ENCODE measurements around the gene DES.
A peak's percentile ranks its signal among the peaks of the same experiment; 100 is the strongest.

The DES gene

DNA sequence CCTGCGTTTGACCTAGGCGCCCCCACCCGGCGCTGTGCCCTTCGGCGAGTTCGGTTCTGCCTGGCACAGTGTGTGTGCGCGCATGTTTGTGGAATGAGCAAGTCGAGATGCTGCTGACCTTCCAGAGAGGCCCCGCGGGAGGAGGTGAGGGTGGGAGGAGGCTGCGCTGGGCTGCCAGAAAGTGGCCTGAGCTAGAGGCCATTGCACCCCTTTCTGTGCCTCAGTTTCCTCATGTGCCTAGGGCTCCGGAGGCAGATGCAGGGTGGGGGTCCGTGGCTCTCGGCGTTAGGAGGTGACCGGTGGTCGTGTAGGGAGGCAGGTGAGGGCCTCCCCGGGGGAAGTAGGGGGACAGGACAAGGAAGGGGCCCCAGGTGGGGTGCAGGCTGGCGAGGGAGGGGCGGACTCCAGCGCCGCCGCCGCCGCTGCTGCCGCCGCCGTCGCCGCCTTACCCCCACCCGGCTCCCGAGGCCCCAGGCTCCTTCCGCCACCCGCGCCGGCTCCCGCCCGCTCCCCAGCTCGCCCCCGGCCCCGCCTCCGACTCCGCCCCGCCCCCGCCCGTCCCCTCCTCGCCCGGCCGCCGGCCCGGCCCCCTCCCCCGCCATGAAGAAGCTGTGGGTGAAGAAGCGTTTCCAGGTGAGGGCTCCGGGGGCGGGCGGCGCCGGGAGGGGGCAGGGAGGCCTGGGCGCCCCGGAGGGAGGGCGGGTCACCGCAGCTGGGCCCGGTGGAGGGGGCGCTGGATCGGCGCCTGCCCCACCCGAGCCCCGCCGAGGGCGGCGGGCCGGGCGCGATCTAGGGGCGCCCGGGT lies 23.5 kb downstream of the DES start:
- peak; percentile 48 for DNase-seq

DNA sequence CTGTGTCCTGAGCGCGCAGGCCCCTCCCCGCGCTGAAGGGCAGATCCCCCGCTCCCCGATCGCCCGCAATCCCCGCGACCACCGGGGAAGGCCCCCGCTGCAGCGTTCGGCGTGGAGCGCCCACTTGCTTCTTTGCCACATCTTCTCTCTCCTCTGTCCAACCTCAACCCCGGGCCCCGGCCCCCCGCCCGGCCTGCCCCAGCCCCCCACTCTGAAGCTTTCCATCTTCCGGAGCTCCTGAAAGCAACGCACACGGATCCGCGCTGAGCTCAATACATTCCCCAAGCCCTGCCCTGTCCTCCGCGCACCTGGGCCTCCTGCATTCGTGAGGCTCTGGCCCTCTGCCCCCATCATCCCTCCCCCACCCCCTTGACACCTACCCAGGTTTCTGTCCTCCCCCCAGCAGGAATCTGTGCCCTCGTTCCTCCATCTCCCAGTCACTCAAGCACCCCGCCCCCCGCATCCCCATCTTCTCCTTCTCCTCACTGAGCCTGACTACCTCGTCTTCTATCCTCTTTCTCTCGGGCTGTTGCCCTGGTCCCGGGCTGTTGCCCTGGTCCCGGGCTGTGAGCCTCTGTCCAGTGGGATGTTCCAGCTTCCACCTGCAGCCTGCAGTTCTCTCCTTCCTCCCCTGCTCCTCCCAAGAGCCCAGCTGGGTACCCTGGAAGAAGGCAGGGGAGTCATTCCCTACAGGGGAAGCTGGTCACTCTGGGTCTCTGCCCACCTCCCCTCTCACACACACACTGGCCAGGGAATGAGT lies 24.3 kb downstream of the DES start:
- DNase-seq: no peak

DNA sequence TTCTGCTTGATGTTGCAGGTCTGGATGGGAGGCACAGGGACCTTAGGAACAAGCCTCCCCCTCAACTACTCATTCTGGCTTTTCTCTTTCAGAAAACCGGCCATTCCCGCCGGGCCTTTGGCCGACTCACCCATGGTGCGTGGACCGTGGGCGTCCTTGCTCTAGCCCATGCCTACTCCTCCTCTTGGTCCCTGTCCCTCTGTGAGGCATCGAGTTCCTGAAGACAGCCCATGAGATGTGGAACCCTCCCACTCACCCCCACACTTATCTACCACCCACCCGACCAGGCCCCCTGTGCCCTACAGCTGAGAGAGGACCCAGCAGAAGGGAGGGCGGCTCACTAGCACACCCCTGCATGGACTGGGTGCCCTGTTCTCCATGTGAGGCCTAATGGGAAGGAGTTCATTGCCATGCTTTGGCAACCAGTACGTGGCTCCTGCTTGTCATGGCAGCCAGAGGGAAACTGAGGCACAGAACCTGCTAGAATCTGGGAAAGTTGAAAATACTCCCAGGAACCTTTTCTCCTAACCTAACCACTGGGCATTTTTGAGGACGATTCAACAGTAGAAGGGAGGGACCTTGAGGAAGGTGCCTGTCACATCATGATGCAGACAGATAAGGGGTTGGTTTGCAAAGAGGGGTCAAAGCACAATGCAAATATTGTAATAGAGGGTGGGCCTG lies 25.0 kb downstream of the DES start:
- no peak for DNase-seq

DNA sequence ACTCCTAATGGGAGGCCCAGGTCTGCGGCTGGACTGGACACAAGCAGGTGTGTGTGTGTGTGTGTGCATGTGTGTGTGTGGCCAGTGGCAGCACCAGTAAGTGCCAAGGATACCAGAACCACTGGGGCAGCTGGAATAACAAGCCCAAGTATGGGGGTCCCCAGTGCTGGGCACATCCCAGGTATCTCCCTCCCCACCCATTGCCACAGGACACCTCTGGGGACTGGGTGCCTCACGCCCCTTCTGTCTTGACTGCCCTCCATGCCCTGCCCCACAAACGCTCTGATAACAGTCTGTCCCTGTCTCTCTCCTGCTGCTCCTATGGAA lies 25.5 kb downstream of the DES start:
- DNase-seq: no peak

DNA sequence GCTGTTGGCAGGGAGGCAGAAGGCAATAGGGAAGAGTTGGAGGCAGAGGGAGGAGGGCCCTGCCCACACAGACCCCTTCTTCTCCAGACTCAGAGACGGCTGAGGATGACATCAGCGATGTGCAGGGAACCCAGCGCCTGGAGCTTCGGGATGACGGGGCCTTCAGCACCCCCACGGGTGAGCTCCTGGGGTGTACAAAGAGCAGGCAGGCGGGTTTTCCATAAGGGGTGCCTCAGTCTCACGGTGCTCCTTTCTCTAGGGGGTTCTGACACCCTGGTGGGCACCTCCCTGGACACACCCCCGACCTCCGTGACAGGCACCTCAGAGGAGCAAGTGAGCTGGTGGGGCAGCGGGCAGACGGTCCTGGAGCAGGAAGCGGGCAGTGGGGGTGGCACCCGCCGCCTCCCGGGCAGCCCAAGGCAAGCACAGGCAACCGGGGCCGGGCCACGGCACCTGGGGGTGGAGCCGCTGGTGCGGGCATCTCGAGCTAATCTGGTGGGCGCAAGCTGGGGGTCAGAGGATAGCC lies 26.5 kb downstream of the DES start:
- DNase-seq: no peak

DNA sequence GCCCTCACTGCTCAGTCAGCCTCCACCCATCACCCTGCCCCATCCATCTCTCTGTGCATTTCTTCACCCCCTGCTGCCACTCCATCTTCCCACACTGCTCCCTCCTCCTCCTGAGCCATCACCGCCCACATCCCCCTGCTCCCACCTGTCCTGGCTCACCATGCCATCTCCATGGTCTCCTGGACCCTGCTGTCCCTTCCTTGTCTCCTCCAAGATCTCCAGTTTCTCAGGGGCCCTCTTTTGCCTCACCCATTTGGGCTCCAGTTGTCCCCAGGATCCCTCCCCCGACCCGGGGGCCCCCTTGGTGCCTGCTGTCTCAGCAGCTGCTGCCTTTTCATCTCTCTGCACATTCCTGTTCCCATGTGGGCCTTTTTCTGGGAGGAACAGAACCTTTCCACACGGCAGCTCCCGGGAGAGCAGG lies 27.1 kb downstream of the DES start:
- DNase-seq: no peak

DNA sequence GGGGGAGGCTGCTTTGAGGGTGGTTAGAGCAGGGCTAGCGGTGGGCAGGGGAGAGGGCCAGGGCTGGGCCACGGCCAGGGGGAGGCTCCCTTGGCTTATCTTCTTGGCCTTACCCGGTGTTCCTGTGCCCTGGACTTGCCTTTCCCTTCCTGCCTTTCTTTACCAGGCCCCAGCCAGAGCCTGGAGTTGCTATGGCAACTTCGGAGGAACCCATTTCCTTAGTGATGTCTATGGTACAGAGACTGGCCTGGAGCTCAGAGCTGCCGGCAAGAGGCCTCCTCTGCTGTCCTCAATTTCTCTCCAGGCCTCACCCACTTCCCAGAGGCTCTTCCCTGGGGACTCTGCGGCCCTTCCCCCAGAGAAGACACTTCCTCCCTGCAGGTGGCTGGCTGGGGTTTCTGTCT lies 27.9 kb downstream of the DES start:
- no peak for DNase-seq

DNA sequence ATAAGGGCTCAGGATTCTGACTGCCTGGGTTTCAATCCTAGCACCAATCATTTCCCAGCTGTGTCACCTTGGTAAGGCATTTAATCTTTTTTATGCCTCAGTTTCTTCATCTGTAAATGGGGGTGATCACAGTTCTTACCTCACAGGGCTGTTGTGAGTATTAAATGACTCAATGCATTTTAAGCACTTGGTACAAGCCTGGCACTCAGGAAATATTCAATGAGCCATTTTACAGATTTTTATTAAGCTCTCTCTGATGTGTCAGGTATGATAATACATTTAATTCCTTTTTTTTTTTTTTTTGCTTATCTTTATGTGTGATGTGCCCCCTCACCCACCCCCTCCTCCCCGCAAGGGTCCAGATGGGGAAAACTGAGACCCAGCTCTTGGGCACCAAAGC lies 28.5 kb downstream of the DES start:
- DNase-seq: no peak

DNA sequence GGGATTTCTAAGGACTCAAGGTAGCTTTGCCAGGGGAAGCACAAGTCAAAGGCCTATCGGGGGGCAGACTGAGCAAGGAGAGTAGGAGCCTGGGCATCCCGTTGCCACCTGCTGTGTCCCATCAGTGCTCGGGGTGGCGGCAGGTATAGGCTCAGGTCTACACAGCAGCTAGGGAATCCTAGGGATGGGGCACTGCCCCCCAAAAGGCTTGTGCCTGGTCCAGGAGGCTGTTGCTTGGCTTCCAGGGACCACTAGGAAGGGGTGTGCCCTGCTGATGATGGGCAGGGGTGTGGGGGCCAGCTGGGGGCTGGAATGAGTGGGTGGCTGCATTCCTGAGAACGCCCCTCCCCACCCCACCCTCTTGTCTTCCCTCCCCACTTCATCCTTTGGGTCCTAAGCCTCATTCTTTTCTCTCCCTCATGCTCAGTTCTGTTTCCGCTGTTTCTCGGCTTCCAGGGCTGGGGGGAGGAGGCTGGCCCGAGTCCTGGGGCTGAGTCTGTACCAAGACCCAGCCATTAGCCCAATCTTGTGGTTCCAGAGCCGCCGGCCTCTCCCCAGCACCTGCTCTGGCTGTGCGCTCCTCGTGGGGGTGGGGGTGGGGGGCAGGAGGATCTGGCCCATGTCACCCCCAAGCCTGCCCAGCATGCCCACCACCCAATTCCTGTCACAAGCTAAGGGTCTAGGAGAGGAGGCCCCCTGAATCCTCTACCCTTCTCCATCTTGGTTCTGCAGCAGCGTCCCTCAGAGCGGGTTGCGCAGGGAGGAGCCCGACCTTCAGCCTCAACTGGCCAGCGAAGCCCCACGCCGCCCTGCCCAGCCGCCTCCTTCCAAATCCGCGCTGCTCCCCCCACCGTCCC lies 29.3 kb downstream of the DES start:
- DNase-seq: no peak

DNA sequence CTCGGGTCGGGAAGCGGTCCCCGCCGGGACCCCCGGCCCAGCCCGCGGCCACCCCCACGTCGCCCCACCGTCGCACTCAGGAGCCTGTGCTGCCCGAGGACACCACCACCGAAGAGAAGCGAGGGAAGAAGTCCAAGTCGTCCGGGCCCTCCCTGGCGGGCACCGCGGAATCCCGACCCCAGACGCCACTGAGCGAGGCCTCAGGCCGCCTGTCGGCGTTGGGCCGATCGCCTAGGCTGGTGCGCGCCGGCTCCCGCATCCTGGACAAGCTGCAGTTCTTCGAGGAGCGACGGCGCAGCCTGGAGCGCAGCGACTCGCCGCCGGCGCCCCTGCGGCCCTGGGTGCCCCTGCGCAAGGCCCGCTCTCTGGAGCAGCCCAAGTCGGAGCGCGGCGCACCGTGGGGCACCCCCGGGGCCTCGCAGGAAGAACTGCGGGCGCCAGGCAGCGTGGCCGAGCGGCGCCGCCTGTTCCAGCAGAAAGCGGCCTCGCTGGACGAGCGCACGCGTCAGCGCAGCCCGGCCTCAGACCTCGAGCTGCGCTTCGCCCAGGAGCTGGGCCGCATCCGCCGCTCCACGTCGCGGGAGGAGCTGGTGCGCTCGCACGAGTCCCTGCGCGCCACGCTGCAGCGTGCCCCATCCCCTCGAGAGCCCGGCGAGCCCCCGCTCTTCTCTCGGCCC lies 30.1 kb downstream of the DES start:
- no peak for DNase-seq

DNA sequence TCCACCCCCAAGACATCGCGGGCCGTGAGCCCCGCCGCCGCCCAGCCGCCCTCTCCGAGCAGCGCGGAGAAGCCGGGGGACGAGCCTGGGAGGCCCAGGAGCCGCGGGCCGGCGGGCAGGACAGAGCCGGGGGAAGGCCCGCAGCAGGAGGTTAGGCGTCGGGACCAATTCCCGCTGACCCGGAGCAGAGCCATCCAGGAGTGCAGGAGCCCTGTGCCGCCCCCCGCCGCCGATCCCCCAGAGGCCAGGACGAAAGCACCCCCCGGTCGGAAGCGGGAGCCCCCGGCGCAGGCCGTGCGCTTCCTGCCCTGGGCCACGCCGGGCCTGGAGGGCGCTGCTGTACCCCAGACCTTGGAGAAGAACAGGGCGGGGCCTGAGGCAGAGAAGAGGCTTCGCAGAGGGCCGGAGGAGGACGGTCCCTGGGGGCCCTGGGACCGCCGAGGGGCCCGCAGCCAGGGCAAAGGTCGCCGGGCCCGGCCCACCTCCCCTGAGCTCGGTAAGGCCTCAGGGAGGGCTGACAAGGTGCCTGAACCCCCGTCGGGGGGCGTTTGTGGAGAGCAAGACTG lies 30.7 kb downstream of the DES start:
- DNase-seq: no peak

DNA sequence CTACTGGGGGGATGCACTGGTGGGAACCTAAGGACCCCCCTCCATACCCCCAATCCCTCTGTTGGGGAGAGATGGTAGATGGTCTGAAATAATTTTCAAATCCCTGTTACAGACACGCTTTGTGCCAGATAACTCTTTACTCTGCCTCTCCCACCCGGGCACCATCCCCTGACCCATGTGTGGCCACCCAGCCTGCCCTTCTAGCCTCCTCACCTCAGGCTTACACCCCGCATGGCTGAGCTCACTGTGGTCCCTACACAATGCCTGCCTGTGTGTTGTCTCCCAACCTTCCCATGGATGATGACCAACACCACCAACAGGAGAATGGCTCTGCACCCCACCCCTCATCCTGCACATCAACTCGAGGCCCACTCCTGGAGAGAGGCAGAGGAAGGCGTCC lies 31.4 kb downstream of the DES start:
- DNase-seq: no peak

DNA sequence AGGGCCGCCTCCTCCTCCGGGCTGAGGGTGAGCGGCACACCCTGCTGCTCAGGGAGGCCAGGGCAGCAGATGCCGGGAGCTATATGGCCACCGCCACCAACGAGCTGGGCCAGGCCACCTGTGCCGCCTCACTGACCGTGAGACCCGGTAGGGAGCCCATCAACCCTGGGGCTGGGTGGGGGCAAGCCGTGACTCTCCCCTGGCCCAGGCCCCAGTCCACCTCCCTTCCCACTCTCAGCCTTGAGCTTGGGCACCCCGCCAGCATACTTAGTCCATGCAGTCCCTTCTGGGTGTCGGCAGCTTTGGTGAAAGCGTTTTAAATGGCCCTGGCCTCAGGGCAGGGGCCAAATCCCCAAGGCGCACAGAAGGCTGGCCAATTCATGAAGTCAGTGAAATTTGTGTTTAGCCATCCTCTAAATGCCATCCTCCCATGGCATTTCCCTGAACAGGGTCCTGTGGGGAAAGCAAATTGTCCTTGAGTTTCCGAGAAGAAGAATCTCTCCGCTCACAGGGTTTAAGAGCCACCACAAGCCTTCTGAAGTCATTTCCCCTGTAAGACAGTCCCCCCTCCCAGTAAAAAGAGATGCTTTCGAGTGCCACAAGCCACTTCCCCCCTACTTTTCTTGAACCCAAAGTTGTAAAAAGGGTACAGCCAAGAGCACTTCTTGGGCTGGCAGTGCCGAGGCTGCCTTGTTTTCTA lies 33.6 kb downstream of the DES start:
- DNase-seq: no peak

DNA sequence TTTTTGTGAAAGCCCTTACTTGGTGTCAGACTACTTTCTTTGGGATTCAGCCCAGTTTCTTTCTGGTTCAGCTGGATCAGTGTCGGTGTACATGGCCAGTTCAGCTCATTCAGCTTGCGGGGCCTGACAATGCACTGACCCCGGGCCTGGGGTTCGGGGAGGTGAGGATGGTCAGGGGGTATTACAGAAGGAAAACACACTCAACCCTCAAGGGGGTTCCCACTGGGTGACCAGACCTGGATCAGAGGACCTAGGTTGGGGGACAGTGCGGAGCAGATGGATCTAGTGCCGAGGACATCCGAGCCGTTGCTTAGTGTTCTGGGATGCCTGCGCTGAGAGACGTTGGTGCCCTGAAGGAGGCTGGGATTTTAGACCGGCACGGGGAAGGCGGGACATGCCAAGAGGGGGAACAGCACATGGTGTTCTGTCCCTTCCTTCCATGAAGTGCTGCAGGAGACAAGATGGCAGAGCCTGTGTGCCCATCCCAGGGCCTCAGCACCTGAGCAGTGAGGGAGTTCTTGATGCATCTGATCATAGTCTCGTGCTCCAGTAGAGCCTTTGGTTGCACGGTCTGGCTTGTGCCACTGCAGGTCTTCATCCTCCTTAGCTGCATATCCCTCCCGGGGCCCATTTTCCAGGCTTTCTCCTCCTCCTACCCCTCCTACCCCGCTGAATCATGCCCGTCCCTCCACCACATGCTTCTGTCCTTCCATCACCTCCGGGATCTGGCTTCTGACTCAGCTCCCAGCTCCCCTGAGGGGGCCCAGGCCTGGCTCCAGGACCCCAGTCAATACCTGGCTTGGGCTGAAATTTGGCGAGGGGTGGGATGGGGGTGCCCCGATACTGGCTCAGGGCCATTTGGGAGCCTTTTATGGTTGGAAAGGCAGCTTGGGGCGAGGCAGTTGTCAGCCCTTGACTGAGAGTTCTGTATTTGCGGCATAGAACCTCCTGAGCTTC lies 34.5 kb downstream of the DES start:
- DNase-seq: no peak

DNA sequence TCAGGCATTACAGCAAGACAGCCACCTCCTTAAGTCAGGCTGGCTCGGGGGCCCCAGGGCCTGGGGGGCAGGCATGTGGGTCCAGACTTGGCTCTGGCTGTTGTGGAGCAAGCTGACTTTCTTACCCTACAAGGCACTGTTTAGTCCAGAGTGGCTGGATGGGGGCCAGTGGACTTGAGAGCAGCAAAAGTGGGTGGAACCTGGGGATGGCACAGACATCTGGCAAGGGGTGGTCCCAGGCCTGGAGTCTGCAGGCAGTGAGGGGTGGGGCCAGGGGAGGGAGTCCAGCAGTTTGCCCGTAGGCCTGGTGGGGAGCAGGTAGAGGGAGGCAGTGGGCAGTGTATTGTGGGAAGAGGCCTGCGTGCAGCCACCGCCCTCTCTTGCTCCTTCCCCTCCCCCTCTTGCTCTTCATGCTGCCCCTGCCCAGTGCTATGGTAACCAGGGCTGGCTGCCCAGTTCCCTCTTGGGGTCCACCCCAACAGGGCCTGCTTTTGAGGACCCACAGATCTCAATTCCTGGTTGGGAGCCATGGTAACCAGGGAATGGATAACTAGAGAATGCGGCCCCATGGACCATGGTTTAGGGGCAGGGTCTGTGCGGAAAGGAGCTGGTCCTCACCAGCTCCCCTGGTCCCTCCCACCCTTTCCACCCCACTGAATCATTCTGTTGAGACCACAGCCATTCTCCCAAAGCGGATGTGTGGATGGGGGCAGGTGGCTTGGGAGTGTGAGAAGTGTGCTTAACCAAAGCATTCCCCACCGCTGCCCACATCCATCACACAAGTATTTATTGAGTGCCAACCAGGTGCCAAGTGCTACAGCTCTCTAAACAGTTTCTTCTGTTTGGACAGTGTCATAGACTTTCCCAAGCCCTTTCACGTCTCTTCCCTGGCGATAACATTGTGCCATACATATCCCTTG lies 35.8 kb downstream of the DES start:
- DNase-seq: no peak

DNA sequence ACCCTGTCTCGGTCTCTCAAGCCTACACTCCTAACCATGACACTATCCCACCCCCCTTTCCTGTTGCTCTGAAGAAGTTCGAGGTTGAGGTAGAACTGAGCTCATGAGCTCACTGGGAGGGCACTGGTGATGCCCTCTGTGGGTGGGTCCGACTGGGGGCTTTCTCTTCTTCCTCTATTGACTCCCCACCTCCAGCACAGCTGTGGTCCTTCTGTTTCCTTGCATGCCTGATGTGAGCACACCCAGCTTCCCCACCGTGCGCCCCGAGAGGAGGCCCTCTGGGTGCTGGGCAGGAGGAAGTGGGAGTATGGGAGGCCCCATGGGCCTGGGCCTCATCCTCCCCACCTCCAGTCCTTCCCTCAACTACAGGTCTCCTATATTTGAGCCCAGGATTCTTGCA lies 37.4 kb downstream of the DES start:
- no peak for DNase-seq

DNA sequence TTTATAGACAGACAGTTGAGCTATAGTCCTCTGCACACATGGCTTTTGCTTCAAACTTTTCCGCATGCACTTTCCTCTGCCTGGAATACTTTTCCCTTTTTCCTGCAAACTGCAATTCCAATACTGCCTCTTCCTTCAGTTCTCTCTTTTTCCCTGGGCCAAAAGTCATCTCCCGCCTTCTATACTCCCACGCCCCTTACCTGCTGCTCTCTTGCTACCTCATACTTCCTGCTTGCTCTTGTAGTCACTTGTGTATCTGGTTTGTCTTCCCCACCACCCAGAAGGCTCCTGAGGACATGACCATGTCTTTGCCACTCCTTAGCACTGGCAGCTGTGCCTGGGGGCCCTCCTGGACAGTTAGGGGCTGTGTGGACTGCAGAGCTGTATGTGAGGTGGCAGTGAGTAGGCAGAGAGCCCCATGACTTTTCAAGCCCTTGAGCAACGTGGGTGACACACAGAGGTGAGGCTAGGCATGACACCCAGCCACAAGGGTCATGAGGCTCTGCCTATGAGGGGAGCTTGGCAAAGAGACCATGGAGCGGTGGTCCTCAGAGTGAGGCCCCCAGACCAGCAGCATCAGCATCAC lies 39.7 kb downstream of the DES start:
- peak; percentile 8 for DNase-seq

DNA sequence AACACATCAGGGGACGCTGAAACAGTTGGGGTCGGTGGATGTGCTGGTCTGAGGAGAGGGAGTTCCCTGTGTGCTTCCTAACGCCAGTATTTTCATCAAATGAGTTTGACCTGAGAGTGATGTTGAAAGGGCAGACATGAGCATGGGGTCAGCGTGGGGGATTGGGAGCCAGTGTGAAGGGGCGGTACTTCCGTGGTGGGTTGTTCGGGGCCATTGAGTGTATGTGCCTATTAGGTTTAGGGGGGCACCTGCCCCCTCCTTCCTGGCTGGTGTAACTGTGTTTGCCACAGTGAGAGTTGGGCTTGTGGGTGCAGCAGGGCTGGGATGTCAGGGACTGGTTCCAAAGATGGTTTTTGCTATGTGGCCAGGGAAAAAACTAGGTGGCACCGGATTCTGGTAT lies 40.8 kb downstream of the DES start:
- DNase-seq: no peak

All from activated naive CD4-positive, alpha-beta T cell treated with Interleukin-2 at 50 U/mL for 16 hours (primary cell).